ENCODE measurements around the gene GFPT1.

DNA sequence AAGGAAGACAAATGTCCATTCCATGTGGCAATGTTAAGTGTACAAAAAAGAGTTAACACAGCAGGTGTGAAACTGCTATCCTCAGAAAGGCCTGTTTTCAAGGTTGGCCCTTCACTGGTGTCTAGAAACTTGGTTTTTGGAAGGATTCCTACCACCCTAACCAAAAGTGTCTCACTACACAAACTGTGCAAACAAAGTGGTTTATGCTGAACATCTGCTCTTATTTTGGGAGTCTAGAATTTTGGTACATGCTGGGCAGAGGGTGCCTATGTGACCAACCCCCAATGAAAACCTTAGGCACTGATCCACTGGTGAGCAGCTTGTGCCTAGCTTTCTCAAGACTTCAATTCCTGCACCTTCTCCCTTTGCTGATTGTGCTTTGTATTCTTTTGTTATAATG, 14.3 kb downstream of the GFPT1 start:
- TF ChIP-seq POLR2A (IDR thresholded peaks at IDR 0.05; ENCODE audit: low read length) (no peak), GATA1 (IDR thresholded peaks at IDR 0.05; ENCODE audit: low read depth, low read length) (no peak)
